NK-92 (cell line): ENCODE data around the gene DNAJB1.
"Not testable (repeated sequence)": the region's sequence is repeated elsewhere in the genome, so short reads cannot be mapped to it uniquely, and the experiment has no call there.

ENCODE experiments used
- DNase-seq: peaks from one replicate; lab custom pipeline; 2025; ENCODE audit not compliant: unreplicated experiment; lab: John Stamatoyannopoulos, UW

The DNAJB1 gene

GRCh38 chr19:14517840-14518505, at the start of gene DNAJB1:
DNAJB1 (minus strand) TSS chr19:14518397; CDS start chr19:14518349, 48 bp downstream.
- no peak for DNase-seq

GRCh38 chr19:14567079-14567478, 48.9 kb upstream of the DNAJB1 start:
- DNase-seq = no peak

GRCh38 chr19:14566712-14567077, 48.5 kb upstream of the DNAJB1 start:
- DNase-seq = no peak

- DNase-seq = no peak
Measured at GRCh38 chr19:14565765-14566711, 47.8 kb upstream of the DNAJB1 start.

- DNase-seq = no peak
Measured at GRCh38 chr19:14565298-14565679, 47.1 kb upstream of the DNAJB1 start.

GRCh38 chr19:14564652-14565297, 46.6 kb upstream of the DNAJB1 start:
- DNase-seq = not testable (repeated sequence)

- DNase-seq = no peak
Measured at GRCh38 chr19:14563989-14564651, 45.9 kb upstream of the DNAJB1 start.

- DNase-seq = no peak
Measured at GRCh38 chr19:14563590-14563926, 45.4 kb upstream of the DNAJB1 start.

GRCh38 chr19:14562660-14563589, 44.7 kb upstream of the DNAJB1 start:
- DNase-seq = no peak

- DNase-seq = no peak
Measured at GRCh38 chr19:14561847-14562351, 43.7 kb upstream of the DNAJB1 start.

- no peak for DNase-seq
Measured at GRCh38 chr19:14561249-14561648, 43.1 kb upstream of the DNAJB1 start.

GRCh38 chr19:14560776-14561108, 42.5 kb upstream of the DNAJB1 start:
- no peak for DNase-seq

GRCh38 chr19:14559916-14560775, 41.9 kb upstream of the DNAJB1 start:
- no peak for DNase-seq

- DNase-seq = no peak
Measured at GRCh38 chr19:14558370-14559066, 40.3 kb upstream of the DNAJB1 start.

GRCh38 chr19:14556662-14557188, 38.5 kb upstream of the DNAJB1 start:
- DNase-seq = no peak

GRCh38 chr19:14555918-14556661, 37.9 kb upstream of the DNAJB1 start:
- DNase-seq = no peak

- DNase-seq = no peak
Measured at GRCh38 chr19:14554382-14554812, 36.2 kb upstream of the DNAJB1 start.

- DNase-seq = no peak
Measured at GRCh38 chr19:14553939-14554243, 35.7 kb upstream of the DNAJB1 start.
